PC-3 (cell line): ENCODE results near the gene CEP290. TPM values are rescaled to one million over a fixed set of nuclear protein-coding genes. Genes with fewer than 3 reads are reported as not detected.

ENCODE experiments used
- ATAC-seq: fragments of 200-7000 bp; cut with Tn5 transposase; 2 replicates; pipeline ENCODE4 v1.9.1; 2020; ENCODE audit warnings: mild to moderate bottlenecking, moderate library complexity
- BruUV-seq: library from RNA; stranded (reverse); fragments of 400-500 nt; replicated peaks from 2 replicates; lab custom pipeline; 2021; lab: Mats Ljungman, UMichigan
- CTCF ChIA-PET: fragments of 300-600 bp; sonication (Branson Sonifier 250); formaldehyde crosslinking; loops from one replicate; lab custom pipeline; 2022; ENCODE audit warnings: antibody characterized with exemption; lab: Charles Lee
- POLR2A ChIA-PET: fragments of 300-600 bp; sonication (Branson Sonifier 250); formaldehyde crosslinking; loops from one replicate; lab custom pipeline; 2022; ENCODE audit warnings: antibody characterized with exemption; ENCODE audit not compliant: unreplicated experiment; lab: Charles Lee
- DNase-seq: peaks from one replicate; pipeline ENCODE4 v3.0.0-alpha.2; 2015
- H2AFZ ChIP-seq: fragments of 300-600 bp; sonication (generic); 2 replicates; pipeline ENCODE4 v1.6.0; 2016; ENCODE audit warnings: antibody characterized with exemption, low read length
- H3F3A ChIP-seq: fragments of 300-600 bp; sonication (generic); one replicate; pipeline ENCODE4 v1.6.0; 2017; ENCODE audit warnings: antibody characterized with exemption, low read length, control low read depth, mild to moderate bottlenecking; ENCODE audit not compliant: unreplicated experiment
- H3K27ac ChIP-seq: fragments of 300-600 bp; sonication (generic); 2 replicates; pipeline ENCODE4 v1.5.1; 2016; ENCODE audit warnings: mild to moderate bottlenecking, low read length
- H3K27me3 ChIP-seq: fragments of 300-600 bp; sonication (generic); 2 replicates; pipeline ENCODE4 v1.6.1; 2016; ENCODE audit warnings: low read length, mixed read lengths
- H3K36me3 ChIP-seq: fragments of 300-600 bp; sonication (generic); 2 replicates; pipeline ENCODE4 v1.6.1; 2016; ENCODE audit warnings: low read depth, mixed run types, low read length, mixed read lengths
- H3K4me1 ChIP-seq: fragments of 300-600 bp; sonication (generic); 2 replicates; pipeline ENCODE4 v1.5.1; 2016; ENCODE audit warnings: low read length; ENCODE audit not compliant: insufficient read depth
- H3K4me2 ChIP-seq: fragments of 300-600 bp; sonication (generic); 2 replicates; pipeline ENCODE4 v1.6.0; 2016; ENCODE audit warnings: low read length
- H3K4me3 ChIP-seq: fragments of 300-600 bp; sonication (generic); 2 replicates; pipeline ENCODE4 v1.5.1; 2016; ENCODE audit warnings: mild to moderate bottlenecking, low read length, mixed read lengths
- H3K79me2 ChIP-seq: fragments of 300-600 bp; sonication (generic); 2 replicates; pipeline ENCODE4 v1.6.1; 2017; ENCODE audit warnings: low read length, mixed read lengths
- H3K9ac ChIP-seq: fragments of 300-600 bp; sonication (generic); 2 replicates; pipeline ENCODE4 v1.6.0; 2016; ENCODE audit warnings: mild to moderate bottlenecking, low read length
- H3K9me2 ChIP-seq: fragments of 300-600 bp; sonication (generic); replicated peaks from 2 replicates; pipeline ENCODE4 v1.6.1; 2016; ENCODE audit warnings: mixed run types, low read length, mixed read lengths
- H3K9me3 ChIP-seq: fragments of 300-600 bp; sonication (generic); 2 replicates; pipeline ENCODE4 v1.6.1; 2016; ENCODE audit warnings: low read length, mixed read lengths
- H4K20me1 ChIP-seq: fragments of 300-600 bp; sonication (generic); 2 replicates; pipeline ENCODE4 v1.6.1; 2016; ENCODE audit warnings: low read length, mixed read lengths
- EZH2 ChIP-seq: fragments of 300-600 bp; sonication (generic); IDR thresholded peaks from one replicate; pipeline ENCODE4 v1.6.1; 2017; ENCODE audit warnings: antibody characterized with exemption, mild to moderate bottlenecking, low read length; ENCODE audit not compliant: unreplicated experiment
- EZH2phosphoT487 ChIP-seq: fragments of 300-600 bp; sonication (generic); IDR thresholded peaks from 2 replicates; pipeline ENCODE4 v1.6.1; 2018; ENCODE audit warnings: mild to moderate bottlenecking, antibody characterized with exemption, low read length, borderline replicate concordance
- intact Hi-C: fragments of 100-400 bp; cut with micrococcal nuclease; formaldehyde crosslinking; loops from 2 replicates; pipeline ENCODE4 v1.9.0; 2023
- total RNA-seq: library from RNA; depleted of rRNA; stranded (reverse); fragments of >200 nt; gene quantifications from 2 replicates; pipeline ENCODE4 v1.2.3, GENCODE V29; 2014
- TF ChIP-seq, protein P1 (sequence below): fragments of 300-600 bp; sonication (generic); conservative IDR thresholded peaks from 2 replicates; pipeline ENCODE4 v1.5.1; 2017; ENCODE audit warnings: antibody characterized with exemption, low read depth, mild to moderate bottlenecking, low read length

The CEP290 gene
- total RNA-seq, 1 experiment from 2014 or later = 9.7 TPM

DNA sequence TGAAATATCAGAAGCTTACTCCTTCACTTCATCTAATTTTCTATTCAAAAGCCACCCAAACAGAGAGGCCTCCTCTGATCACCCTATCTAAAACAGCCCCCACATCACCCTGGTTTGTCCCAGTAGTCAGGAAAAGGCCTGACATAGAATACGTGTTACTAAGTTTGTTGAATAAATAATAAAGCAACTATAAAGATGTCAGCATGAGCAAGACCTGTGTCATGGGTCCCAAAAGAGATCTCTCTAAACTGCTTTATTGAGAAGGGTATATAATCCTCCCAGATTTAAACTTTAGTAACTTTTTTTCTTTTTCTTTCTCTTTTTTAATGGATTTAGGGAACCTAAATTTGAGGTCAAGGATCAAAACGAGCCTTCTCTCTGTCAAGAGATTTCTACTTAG, 85.3 kb downstream of the CEP290 start:
- no peak overlapping the region for H3K4me2 ChIP-seq
- no peak overlapping the region for H3K27ac ChIP-seq
- no peak overlapping the region for H3K4me3 ChIP-seq
- no peak overlapping the region for H2AFZ ChIP-seq
- H3K36me3 ChIP-seq = peaks cover 22% of the 10 kb centered on the region; the same call in 1 of the 2 replicates
- peak; percentile 8 for DNase-seq
- TF ChIP-seq, protein P1, sequence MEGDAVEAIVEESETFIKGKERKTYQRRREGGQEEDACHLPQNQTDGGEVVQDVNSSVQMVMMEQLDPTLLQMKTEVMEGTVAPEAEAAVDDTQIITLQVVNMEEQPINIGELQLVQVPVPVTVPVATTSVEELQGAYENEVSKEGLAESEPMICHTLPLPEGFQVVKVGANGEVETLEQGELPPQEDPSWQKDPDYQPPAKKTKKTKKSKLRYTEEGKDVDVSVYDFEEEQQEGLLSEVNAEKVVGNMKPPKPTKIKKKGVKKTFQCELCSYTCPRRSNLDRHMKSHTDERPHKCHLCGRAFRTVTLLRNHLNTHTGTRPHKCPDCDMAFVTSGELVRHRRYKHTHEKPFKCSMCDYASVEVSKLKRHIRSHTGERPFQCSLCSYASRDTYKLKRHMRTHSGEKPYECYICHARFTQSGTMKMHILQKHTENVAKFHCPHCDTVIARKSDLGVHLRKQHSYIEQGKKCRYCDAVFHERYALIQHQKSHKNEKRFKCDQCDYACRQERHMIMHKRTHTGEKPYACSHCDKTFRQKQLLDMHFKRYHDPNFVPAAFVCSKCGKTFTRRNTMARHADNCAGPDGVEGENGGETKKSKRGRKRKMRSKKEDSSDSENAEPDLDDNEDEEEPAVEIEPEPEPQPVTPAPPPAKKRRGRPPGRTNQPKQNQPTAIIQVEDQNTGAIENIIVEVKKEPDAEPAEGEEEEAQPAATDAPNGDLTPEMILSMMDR = no peak
- TF ChIP-seq EZH2phosphoT487 = no peak
- no peak for TF ChIP-seq EZH2
- no peak overlapping the region for H3K9ac ChIP-seq
- no peaks in the 10 kb centered on the region for H3K79me2 ChIP-seq
- no peaks in the 10 kb centered on the region for H3K9me3 ChIP-seq
- no peaks in the 10 kb centered on the region for H3K9me2 ChIP-seq
- BruUV-seq = no TSS peak
- H4K20me1 ChIP-seq = no peaks in the 10 kb centered on the region
- ChIA-PET POLR2A (no interaction called here), CTCF (no interaction called here)
- no peaks in the 10 kb centered on the region for H3F3A ChIP-seq
- no peaks in the 10 kb centered on the region for H3K27me3 ChIP-seq
- intact Hi-C loops = loop anchor here (10.0 kb wide), 1 partner anchor 102 kb away; no protein-coding TSS in a partner anchor
- no peak for ATAC-seq
- no peaks in the 10 kb centered on the region for H3K4me1 ChIP-seq

DNA sequence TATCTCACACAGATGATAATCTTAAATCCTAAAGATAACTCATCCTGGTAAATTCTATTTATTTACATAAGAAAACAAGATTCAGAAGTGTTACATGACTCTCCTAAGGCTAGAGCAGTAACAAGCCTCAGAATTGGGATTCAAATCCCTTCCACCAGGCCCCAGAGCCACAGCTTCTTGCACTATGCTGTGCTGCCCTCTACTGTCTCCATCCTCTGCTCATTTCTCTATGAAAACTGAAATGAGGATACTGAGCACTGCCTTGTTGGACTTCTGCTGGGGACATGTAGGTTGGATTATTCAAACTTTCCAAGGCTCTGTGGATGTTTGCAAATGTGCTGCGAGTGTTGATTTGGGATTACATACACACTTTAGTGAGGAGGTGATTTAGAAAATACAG, 89.2 kb downstream of the CEP290 start:
- Histone ChIP-seq H3K27ac (no peak overlapping the region), H2AFZ (no peak overlapping the region), H3K9ac (no peak overlapping the region), H3K27me3 (no peaks in the 10 kb centered on the region), H3K79me2 (no peaks in the 10 kb centered on the region), H3K36me3 (peaks cover 30% of the 10 kb centered on the region), H3K4me3 (no peak overlapping the region), H3K4me1 (no peaks in the 10 kb centered on the region), H3K9me2 (no peaks in the 10 kb centered on the region), H3F3A (no peaks in the 10 kb centered on the region), H4K20me1 (no peaks in the 10 kb centered on the region), H3K9me3 (no peaks in the 10 kb centered on the region), H3K4me2 (no peak overlapping the region)
- DNase-seq (peak; percentile 67), ATAC-seq (peak; percentile 94)
- intact Hi-C loops = loop anchor here (2.0 to 10.0 kb wide), 2 partner anchors 16 to 98 kb away; no protein-coding TSS in a partner anchor
- CTCF ChIA-PET = interaction anchor here (0.5 kb wide), 1 partner anchor 56 kb away, joined by 3 read pairs; no protein-coding TSS in a partner anchor
- BruUV-seq = no TSS peak
- POLR2A ChIA-PET = no interaction called here
- no peak for TF ChIP-seq EZH2
- no peak for TF ChIP-seq EZH2phosphoT487
- TF ChIP-seq, protein P1 = peak; percentile 79

DNA sequence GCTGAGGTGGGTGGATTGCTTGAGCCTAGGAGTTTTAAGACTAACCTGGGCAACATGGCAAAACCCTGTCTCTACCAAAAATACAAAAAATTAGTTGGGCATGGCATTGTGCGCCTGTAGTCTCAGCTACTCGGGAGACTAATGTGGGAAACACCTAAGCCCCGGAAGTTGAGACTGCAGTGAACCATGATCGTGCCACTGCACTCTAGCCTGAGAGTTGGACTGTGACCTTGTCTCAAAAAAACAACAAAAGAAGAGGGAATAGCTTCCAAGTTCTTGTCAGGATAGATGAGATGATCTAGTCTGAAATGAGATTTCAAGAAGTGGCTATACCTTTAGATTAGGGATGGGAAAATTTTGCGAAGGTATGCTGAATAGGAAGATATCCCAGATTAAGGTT, 97.9 kb downstream of the CEP290 start:
- POLR2A ChIA-PET = no interaction called here
- Histone ChIP-seq H3K9me3 (no peaks in the 10 kb centered on the region), H3K4me1 (no peaks in the 10 kb centered on the region), H3K9ac (no peak overlapping the region), H4K20me1 (peaks cover 4% of the 10 kb centered on the region; the same call in 1 of the 2 replicates), H3K36me3 (peaks cover 56% of the 10 kb centered on the region), H3K27me3 (no peaks in the 10 kb centered on the region), H3K4me3 (no peak overlapping the region), H3K27ac (no peak overlapping the region), H3K9me2 (no peaks in the 10 kb centered on the region), H3K4me2 (no peak overlapping the region), H3F3A (no peaks in the 10 kb centered on the region), H3K79me2 (peaks cover 32% of the 10 kb centered on the region), H2AFZ (no peak overlapping the region)
- BruUV-seq = no TSS peak
- CTCF ChIA-PET = no interaction called here
- intact Hi-C loops = no loop called here
- DNase-seq (no peak), ATAC-seq (no peak)
- TF ChIP-seq EZH2 (no peak), EZH2phosphoT487 (no peak)
- TF ChIP-seq, protein P1 = no peak
